Stimulated activated effector memory CD8-positive, alpha-beta T cell treated with anti-CD3 and anti-CD28 coated beads, Interleukin-12 subunit alpha, Interleukin-12 subunit beta, amount 100 ng/mL, for 72 hours (primary cell): ENCODE data around the gene SFXN4.
"Not testable (repeated sequence)": the region's sequence is repeated elsewhere in the genome, so short reads cannot be mapped to it uniquely, and the experiment has no call there.

ENCODE experiments used
- ATAC-seq: fragments of 150-1000 bp; cut with Tn5 transposase; 2 replicates; pipeline ENCODE4 v1.10.0; 2021
- DNase-seq, 2 donors: peaks; one replicate each; pipeline ENCODE4 v3.0.0; 2021 to 2022; ENCODE audit warnings: low spot score in 2 of 2
- H3K27ac Mint-ChIP-seq: one replicate; pipeline ENCODE4 v1.8.0; 2022; ENCODE audit warnings: mild to moderate bottlenecking, mixed read lengths
- H3K36me3 Mint-ChIP-seq: one replicate; pipeline ENCODE4 v1.8.0; 2022; ENCODE audit warnings: mild to moderate bottlenecking, mixed read lengths
- H3K4me1 Mint-ChIP-seq: one replicate; pipeline ENCODE4 v1.8.0; 2022; ENCODE audit warnings: mixed read lengths
- H3K4me3 Mint-ChIP-seq: one replicate; pipeline ENCODE4 v1.8.0; 2022; ENCODE audit warnings: mild to moderate bottlenecking, mixed read lengths
- H3K9me3 Mint-ChIP-seq: one replicate; pipeline ENCODE4 v1.8.0; 2022; ENCODE audit warnings: mixed read lengths

Gene SFXN4

GRCh38 chr10:119113751-119114732 is 51.5 kb downstream of the SFXN4 start:
- Mint-ChIP-seq H3K4me3 (no peak overlapping the region), H3K9me3 (no peaks in the 10 kb centered on the region), H3K4me1 (peaks cover 7% of the 10 kb centered on the region), H3K27ac (peak overlapping the region; percentile 48), H3K36me3 (peaks cover 100% of the 10 kb centered on the region)
- no peak for DNase-seq
- ATAC-seq = no peak

DNA sequence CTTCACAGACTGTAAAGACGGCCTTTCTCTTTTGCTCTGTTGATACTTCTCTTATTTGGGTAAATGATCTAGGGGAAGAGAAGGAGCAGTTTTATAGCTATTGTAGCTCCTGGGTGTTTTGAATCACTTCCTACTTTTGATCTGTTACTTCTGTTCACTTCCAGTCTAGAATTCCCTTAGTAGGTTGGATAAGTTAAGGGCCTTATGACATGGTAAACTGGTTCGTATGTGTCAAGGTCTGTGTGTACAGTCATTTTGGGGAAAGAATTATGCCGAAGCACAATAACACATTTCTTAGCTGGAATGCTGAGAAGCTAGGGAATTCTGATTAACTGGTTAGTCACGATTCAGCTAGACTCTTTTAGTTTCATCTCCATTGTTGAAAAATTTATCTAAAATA is 53.5 kb downstream of the SFXN4 start:
- ATAC-seq (no peak), DNase-seq (no peak)
- no peak overlapping the region for H3K27ac Mint-ChIP-seq
- no peak overlapping the region for H3K4me3 Mint-ChIP-seq
- H3K4me1 Mint-ChIP-seq = peaks cover 7% of the 10 kb centered on the region
- H3K36me3 Mint-ChIP-seq = peaks cover 100% of the 10 kb centered on the region
- no peaks in the 10 kb centered on the region for H3K9me3 Mint-ChIP-seq

DNA sequence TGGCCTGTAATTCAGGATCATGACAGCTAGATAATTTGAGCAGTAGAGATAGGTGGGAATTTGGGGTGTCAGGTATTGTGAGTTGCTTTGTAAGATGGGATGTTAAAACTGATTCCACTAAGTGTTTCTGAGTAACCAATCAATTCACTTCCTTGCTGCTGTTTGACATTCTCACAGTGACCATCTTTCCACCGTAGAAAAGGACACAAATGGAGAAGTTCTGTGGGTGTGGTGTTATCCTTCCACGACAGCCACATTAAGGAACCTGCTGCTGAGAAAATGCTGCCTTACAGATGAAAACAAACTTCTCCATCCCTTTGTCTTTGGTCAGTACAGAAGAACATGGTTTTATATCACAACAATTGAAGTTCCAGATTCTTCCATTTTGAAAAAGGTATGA is 57.7 kb downstream of the SFXN4 start:
- Mint-ChIP-seq H3K4me1 (peaks cover 12% of the 10 kb centered on the region), H3K36me3 (peaks cover 60% of the 10 kb centered on the region)
- not testable (repeated sequence) for H3K27ac Mint-ChIP-seq, H3K9me3 Mint-ChIP-seq, DNase-seq, ATAC-seq, H3K4me3 Mint-ChIP-seq

- not testable (repeated sequence) for H3K27ac Mint-ChIP-seq, ATAC-seq, H3K4me3 Mint-ChIP-seq
Observed at GRCh38 chr10:119107106-119107505, 58.4 kb downstream of the SFXN4 start.

GRCh38 chr10:119105899-119106298 is 59.6 kb downstream of the SFXN4 start:
- Mint-ChIP-seq H3K4me1 (peaks cover 18% of the 10 kb centered on the region), H3K36me3 (peaks cover 41% of the 10 kb centered on the region)
- DNase-seq, ATAC-seq, H3K27ac Mint-ChIP-seq, H3K4me3 Mint-ChIP-seq, H3K9me3 Mint-ChIP-seq: not testable (repeated sequence)

More at GRCh38 chr10:119107106-119107505, 58.4 kb downstream of the SFXN4 start:
- H3K9me3 Mint-ChIP-seq, DNase-seq: not testable (repeated sequence)
- Mint-ChIP-seq H3K4me1 (peaks cover 12% of the 10 kb centered on the region), H3K36me3 (peaks cover 53% of the 10 kb centered on the region)

DNA sequence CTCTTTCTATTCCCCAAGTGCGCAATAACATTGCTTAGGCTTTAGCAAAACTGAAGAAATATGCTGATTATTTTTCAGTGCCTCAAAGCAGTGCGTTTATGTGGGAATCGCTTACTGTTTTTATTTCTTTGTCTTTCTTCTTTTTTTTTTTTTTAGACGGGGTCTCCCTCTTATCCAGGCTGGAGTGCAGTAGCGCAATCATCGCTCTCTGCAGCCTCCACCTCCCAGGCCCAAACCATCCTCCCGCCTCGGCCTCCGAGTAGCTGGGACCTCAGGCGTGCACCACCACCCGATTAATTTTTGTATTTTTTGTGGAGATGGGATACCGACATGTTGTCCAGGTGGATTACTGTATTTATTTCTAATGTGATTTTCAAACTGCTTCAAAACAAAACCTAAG is 60.4 kb downstream of the SFXN4 start:
- Mint-ChIP-seq H3K36me3 (peaks cover 33% of the 10 kb centered on the region), H3K27ac (peak overlapping the region; percentile 29), H3K9me3 (no peaks in the 10 kb centered on the region), H3K4me1 (peaks cover 18% of the 10 kb centered on the region), H3K4me3 (peak overlapping the region; percentile 77)
- DNase-seq (no peak), ATAC-seq (no peak)

DNA sequence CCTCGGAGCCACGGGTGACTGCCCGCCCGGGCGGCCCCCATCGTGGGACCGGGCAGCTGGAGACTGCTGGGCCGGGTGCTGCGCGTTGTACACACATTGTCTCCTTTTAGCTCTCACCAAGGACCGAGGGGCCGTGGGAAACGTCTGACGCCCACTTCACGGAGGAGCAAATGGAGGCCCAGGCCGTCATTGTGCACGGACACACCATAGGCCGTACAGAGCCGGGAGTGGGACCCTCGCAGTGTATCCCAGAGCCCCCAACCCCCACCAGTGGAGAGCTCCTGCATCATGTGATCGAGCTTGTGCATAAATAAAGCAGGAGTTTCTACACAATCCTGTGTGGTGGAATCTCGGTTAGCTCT is 60.9 kb downstream of the SFXN4 start:
- peak; percentile 19 to 63 for DNase-seq
- H3K27ac Mint-ChIP-seq = no peak overlapping the region
- H3K4me3 Mint-ChIP-seq = peak overlapping the region; percentile 77
- peak; percentile 43 for ATAC-seq
- peaks cover 28% of the 10 kb centered on the region for H3K36me3 Mint-ChIP-seq
- no peaks in the 10 kb centered on the region for H3K9me3 Mint-ChIP-seq
- peaks cover 18% of the 10 kb centered on the region for H3K4me1 Mint-ChIP-seq

DNA sequence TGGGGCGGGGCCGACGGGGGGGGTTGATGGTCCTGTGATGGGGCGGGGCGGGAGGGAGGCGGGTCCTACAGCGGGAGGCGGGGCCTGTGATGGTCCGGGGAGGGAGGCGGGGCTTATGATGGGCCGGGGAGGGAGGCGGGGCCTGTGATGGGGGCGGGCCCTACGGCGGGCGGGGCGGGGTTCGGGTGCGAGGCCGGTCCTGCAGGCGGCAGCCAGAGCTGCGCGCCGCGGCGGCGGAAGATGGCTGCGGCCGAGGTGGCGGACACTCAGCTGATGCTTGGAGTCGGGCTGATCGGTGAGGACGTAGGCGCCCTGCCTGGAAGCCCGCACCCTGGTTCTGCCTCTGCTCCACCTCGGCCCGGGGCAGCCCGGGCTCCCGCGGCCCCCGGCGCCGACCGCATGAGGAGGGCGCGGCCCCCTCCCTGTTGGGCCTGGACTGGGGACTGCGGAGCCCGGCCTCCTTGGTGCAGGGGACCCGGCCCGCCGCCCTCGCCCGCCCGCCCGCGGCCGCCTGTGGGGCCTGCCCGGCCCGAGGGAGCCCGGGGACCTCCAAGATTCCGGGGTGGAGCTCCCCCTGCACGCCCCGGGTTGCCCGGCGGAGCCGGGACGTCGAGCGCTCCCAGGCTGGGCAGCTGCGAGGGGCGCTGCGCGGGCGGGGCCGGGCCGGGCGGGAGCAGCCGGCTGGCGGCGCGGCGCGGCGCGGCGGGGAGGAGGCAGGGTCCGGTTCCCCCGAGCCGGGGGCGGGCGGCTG is 61.4 kb downstream of the SFXN4 start, which contains the start of gene DENND10:
DENND10 (plus strand) TSS at position 211 of the 751 bp plus-strand sequence; CDS start at position 241, 30 bp downstream.
- H3K36me3 Mint-ChIP-seq = peaks cover 23% of the 10 kb centered on the region
- H3K27ac Mint-ChIP-seq = no peak within 1 kb of the TSS
- H3K4me3 Mint-ChIP-seq = peak within 1 kb of the TSS; percentile 77
- peak; percentile 69 to 83 for DNase-seq
- peak; percentile 89 for ATAC-seq
- H3K9me3 Mint-ChIP-seq = no peaks in the 10 kb centered on the region
- peaks cover 18% of the 10 kb centered on the region for H3K4me1 Mint-ChIP-seq

GRCh38 chr10:119103241-119103902 is 62.1 kb downstream of the SFXN4 start:
- no peak overlapping the region for H3K27ac Mint-ChIP-seq
- no peak for ATAC-seq
- H3K4me3 Mint-ChIP-seq = peak overlapping the region; percentile 77
- H3K9me3 Mint-ChIP-seq = no peaks in the 10 kb centered on the region
- no peak for DNase-seq
- H3K4me1 Mint-ChIP-seq = peaks cover 18% of the 10 kb centered on the region
- H3K36me3 Mint-ChIP-seq = peaks cover 16% of the 10 kb centered on the region

DNA sequence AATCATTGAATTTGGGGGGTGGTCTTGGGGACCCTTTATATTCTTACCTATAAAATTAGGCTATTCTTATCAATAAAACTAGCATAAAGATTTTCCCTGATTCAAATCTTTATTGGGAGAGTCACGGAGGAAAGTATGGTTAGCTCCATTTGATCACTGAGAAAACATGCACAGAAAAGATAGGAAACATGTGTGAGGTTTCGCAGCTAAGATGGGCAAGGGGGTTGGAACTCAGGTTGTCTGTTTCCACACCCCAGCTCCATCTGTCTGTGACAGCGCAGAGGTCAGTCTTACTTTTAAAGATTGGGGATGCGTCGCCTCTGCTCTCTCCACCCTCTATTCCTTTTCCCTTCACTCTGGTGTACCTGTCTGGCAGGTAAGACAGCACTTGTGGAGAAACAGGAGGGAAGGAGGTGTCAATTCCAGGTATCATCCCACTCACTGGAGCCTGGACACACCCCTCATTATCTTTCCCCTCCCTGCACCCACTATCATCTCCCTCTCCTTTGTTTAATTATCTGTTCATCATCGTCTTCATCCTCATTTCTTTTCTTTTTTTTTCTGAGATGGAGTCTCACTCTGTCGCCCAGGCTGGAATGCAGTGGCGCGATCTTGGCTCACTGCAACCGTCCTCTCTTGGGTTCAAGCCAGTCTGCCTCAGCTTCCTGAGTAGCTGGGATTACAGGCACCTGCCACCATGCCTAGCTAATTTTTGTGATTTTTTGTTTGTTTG is 64.0 kb downstream of the SFXN4 start:
- H3K27ac Mint-ChIP-seq = no peak overlapping the region
- ATAC-seq (no peak), DNase-seq (no peak)
- no peaks in the 10 kb centered on the region for H3K9me3 Mint-ChIP-seq
- peaks cover 18% of the 10 kb centered on the region for H3K4me1 Mint-ChIP-seq
- H3K36me3 Mint-ChIP-seq = no peaks in the 10 kb centered on the region
- H3K4me3 Mint-ChIP-seq = no peak overlapping the region

- DNase-seq = no peak
- no peak overlapping the region for H3K27ac Mint-ChIP-seq
- no peaks in the 10 kb centered on the region for H3K9me3 Mint-ChIP-seq
- H3K4me1 Mint-ChIP-seq = peaks cover 27% of the 10 kb centered on the region
- H3K4me3 Mint-ChIP-seq = no peak overlapping the region
- H3K36me3 Mint-ChIP-seq = no peaks in the 10 kb centered on the region
- ATAC-seq = no peak
Observed at GRCh38 chr10:119100434-119101238, 64.9 kb downstream of the SFXN4 start.

GRCh38 chr10:119098576-119098975 is 66.9 kb downstream of the SFXN4 start:
- ATAC-seq (no peak), DNase-seq (no peak)
- H3K4me3 Mint-ChIP-seq = no peak overlapping the region

GRCh38 chr10:119096641-119097415 is 68.7 kb downstream of the SFXN4 start:
- not testable (repeated sequence) for H3K9me3 Mint-ChIP-seq, DNase-seq, H3K27ac Mint-ChIP-seq, H3K4me3 Mint-ChIP-seq, ATAC-seq, H3K36me3 Mint-ChIP-seq
- peaks cover 24% of the 10 kb centered on the region for H3K4me1 Mint-ChIP-seq

More at GRCh38 chr10:119098576-119098975, 66.9 kb downstream of the SFXN4 start:
- peaks cover 25% of the 10 kb centered on the region for H3K4me1 Mint-ChIP-seq
- no peaks in the 10 kb centered on the region for H3K36me3 Mint-ChIP-seq
- H3K27ac Mint-ChIP-seq = no peak overlapping the region
- no peaks in the 10 kb centered on the region for H3K9me3 Mint-ChIP-seq
